Measurements from ENCODE around the gene BCAS3. TPM values are rescaled to one million over a fixed set of nuclear protein-coding genes. Genes with fewer than 3 reads are reported as not detected.
"Not testable (repeated sequence)": the region's sequence is repeated elsewhere in the genome, so short reads cannot be mapped to it uniquely, and the experiment has no call there.

BCAS3 gene
- total and polyA plus RNA-seq, 5 experiments from 2014 or later = 25.7 to 41.4 (median 32.8) TPM

DNA sequence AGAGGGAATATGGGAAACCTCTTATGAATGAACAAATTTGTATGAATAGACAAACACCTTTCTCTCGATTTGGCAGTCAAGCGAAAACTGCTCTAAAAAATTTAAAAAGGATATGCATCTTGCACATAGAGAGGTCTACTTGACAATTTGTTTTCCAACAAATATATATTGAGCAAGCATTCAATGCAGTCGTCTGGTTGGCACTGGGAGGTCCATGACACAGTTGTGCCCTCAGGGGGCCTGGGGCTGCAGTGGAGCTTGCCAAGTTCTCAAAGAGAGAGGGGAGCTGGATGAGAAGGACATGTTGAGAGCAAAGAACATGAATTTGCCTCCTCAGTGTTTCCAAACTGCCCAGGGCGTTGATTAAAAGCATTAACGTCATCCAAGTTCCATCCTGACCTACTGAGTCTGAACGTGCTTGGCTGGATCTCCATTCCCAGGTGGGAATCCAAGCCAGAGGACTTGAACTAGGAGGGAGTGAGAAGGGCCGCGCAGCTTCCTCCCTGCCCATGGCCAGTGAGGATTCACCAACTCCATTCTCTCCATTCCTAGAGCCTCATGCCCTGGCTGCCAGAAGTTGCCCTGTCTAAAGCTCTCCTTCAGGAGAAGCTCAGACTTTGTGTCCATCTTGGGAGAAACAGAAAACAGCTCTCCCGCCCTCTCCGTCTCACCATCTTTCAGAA, 746.5 kb downstream of the BCAS3 start:
- ATAC-seq (no peak), DNase-seq (no peak)
- Mint-ChIP-seq H3K4me1 (no peaks in the 10 kb centered on the region), H3K9me3 (no peaks in the 10 kb centered on the region), H3K36me3 (no peaks in the 10 kb centered on the region), H3K4me3 (no peak overlapping the region), H3K27me3 (peaks cover 25 to 68% (median 42%) of the 10 kb centered on the region in 5 donors), H3K27ac (no peak overlapping the region)
- POLR2A ChIA-PET = no interaction called here

DNA sequence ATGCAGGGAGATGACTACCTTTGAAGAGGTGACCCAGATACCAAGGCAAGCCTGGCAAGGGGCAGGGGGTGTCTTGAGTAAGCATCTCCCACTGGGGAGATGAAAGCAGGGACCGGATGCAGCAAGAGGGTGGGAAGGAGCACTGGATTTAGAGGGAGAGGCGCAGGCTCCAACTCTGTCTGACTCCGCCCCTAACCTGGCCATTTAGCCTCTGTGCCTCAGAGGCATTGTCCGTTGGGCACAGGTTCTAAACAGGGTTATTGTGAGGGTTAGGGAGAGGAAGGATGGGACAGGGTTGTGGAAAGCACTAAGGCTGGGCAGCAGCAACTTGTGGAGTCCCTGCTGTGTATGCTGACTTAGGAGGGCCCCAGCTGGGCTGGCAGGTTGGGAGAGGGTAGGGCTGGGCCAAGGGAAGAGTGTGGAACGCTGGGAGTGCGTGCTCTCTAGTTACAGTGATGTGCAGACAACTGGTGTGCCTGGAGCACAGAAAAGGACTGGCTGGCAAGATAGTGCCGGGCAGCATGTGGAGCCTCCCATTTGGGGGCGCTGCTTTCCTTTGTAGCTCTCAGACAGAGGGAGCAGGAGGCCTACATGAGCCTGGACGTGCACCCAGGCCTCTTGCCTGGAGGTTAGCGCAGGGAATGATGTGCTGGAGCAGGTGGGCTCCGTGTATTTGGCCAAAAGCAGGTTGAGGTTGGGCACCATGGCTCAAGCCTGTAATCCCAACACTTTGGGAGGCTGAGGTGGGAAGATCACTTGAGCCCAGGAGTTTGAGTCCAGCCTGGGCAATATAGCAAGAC, 748.2 kb downstream of the BCAS3 start:
- no peaks in the 10 kb centered on the region for H3K36me3 Mint-ChIP-seq
- POLR2A ChIA-PET = no interaction called here
- no peak overlapping the region for H3K4me3 Mint-ChIP-seq
- no peak overlapping the region for H3K27ac Mint-ChIP-seq
- no peaks in the 10 kb centered on the region for H3K9me3 Mint-ChIP-seq
- ATAC-seq (no peak), DNase-seq (no peak)
- no peaks in the 10 kb centered on the region for H3K4me1 Mint-ChIP-seq
- H3K27me3 Mint-ChIP-seq = peaks cover 18 to 51% (median 35%) of the 10 kb centered on the region in 5 donors

GRCh38 chr17:61426482-61427304, 749.0 kb downstream of the BCAS3 start:
- no peaks in the 10 kb centered on the region for H3K4me1 Mint-ChIP-seq
- no peak for ATAC-seq
- H3K27me3 Mint-ChIP-seq = peaks cover 15 to 43% (median 33%) of the 10 kb centered on the region in 5 donors
- DNase-seq = no peak
- H3K9me3 Mint-ChIP-seq = no peaks in the 10 kb centered on the region
- H3K36me3 Mint-ChIP-seq = no peaks in the 10 kb centered on the region
- no peak overlapping the region for H3K4me3 Mint-ChIP-seq
- no peak overlapping the region for H3K27ac Mint-ChIP-seq
- POLR2A ChIA-PET = no interaction called here

- H3K9me3 Mint-ChIP-seq = no peaks in the 10 kb centered on the region
- no peak overlapping the region for H3K27ac Mint-ChIP-seq
- ATAC-seq (no peak), DNase-seq (no peak)
- peaks cover 12 to 34% (median 27%) of the 10 kb centered on the region in 5 donors for H3K27me3 Mint-ChIP-seq
- H3K4me1 Mint-ChIP-seq = no peaks in the 10 kb centered on the region
- POLR2A ChIA-PET = no interaction called here
- H3K4me3 Mint-ChIP-seq = no peak overlapping the region
- H3K36me3 Mint-ChIP-seq = no peaks in the 10 kb centered on the region
Observed at GRCh38 chr17:61427567-61427966, 749.9 kb downstream of the BCAS3 start.

GRCh38 chr17:61429274-61429673, 751.6 kb downstream of the BCAS3 start:
- ATAC-seq = no peak
- POLR2A ChIA-PET = no interaction called here
- no peak for DNase-seq
- Mint-ChIP-seq H3K27me3 (peaks cover 7 to 26% (median 18%) of the 10 kb centered on the region in 5 donors), H3K4me1 (no peaks in the 10 kb centered on the region), H3K27ac (no peak overlapping the region), H3K9me3 (peaks cover 0 to 5% (median 0%) of the 10 kb centered on the region in 9 donors), H3K4me3 (no peak overlapping the region), H3K36me3 (no peaks in the 10 kb centered on the region)

- H3K9me3 Mint-ChIP-seq, H3K36me3 Mint-ChIP-seq, H3K4me1 Mint-ChIP-seq, H3K27ac Mint-ChIP-seq, DNase-seq, ATAC-seq, H3K4me3 Mint-ChIP-seq, POLR2A ChIA-PET: not testable (repeated sequence)
- H3K27me3 Mint-ChIP-seq = peaks cover 4 to 31% (median 15%) of the 10 kb centered on the region in 5 donors
Observed at GRCh38 chr17:61429831-61430230, 752.2 kb downstream of the BCAS3 start.

GRCh38 chr17:61431594-61432311, 754.1 kb downstream of the BCAS3 start:
- DNase-seq = no peak
- no peak overlapping the region for H3K4me3 Mint-ChIP-seq
- H3K9me3 Mint-ChIP-seq = peaks cover 0 to 23% (median 9%) of the 10 kb centered on the region in 9 donors
- H3K27me3 Mint-ChIP-seq = peaks cover 4 to 42% (median 6%) of the 10 kb centered on the region in 5 donors
- no peak overlapping the region for H3K27ac Mint-ChIP-seq
- no peaks in the 10 kb centered on the region for H3K4me1 Mint-ChIP-seq
- POLR2A ChIA-PET = no interaction called here
- no peak for ATAC-seq
- H3K36me3 Mint-ChIP-seq = peaks cover 0 to 10% (median 2%) of the 10 kb centered on the region in 3 donors

DNA sequence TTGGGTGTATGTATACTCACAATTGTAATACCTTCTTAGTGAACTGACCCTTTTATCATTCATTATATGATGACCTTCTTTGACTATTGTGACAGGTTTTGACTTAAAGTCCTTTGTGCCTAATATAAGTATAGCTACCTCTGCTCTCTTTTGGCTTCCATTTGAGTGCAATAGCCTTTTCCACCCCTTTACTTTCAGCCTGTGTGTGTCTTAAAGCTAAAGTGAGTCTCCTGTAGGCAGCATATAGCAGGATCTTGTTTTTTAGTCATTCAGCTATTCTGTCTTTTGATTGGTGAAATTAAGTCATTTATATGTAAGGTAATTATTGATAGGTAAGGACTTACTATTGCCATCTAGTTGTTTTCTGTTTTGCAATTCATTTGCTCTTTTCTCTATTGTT, 758.6 kb downstream of the BCAS3 start:
- Mint-ChIP-seq H3K4me1 (no peaks in the 10 kb centered on the region), H3K36me3 (peaks cover 3 to 38% (median 15%) of the 10 kb centered on the region in 3 donors), H3K9me3 (peaks cover 10 to 61% (median 36%) of the 10 kb centered on the region in 9 donors), H3K4me3 (no peak overlapping the region), H3K27ac (no peak overlapping the region), H3K27me3 (peaks cover 22 to 54% (median 36%) of the 10 kb centered on the region in 5 donors)
- DNase-seq (no peak), ATAC-seq (no peak)
- POLR2A ChIA-PET = no interaction called here

DNA sequence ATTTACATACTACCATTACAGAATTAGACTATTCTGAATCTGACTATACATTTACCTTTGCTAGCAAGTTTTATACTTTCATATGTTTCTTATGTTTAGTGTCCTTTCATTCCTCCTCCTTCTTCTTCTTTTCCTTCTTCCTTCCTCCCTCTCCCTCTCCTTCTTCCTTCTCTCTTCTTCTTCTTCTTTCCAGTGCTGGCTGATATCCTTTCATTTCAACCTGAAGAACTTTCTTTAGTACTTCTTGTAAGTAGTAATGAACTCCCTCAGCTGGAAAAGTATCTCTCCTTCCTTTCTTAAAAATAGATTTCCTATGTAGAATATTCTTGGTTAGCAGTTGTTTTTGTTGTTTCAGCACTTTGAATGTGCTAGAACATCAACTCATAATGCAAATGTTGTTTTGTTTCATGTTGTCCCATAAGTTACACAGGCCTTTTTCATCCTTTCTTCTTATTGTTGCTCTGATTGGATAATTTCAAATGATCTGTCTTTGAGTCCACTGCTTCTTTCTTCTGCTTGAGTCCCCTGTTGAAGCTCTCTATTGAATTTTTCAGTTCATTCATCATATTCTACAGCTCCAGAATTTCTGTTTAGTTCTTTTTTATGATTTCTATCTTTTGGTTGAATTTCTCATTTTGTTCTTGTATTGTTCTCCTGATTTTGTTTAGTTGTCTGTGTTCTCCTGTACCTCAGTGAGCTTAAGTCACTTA, 759.5 kb downstream of the BCAS3 start:
- DNase-seq (no peak), ATAC-seq (no peak)
- Mint-ChIP-seq H3K4me1 (no peaks in the 10 kb centered on the region), H3K4me3 (no peak overlapping the region), H3K9me3 (peaks cover 10 to 61% (median 36%) of the 10 kb centered on the region in 9 donors), H3K27ac (no peak overlapping the region), H3K36me3 (peaks cover 3 to 38% (median 15%) of the 10 kb centered on the region in 3 donors), H3K27me3 (peaks cover 26 to 58% (median 43%) of the 10 kb centered on the region in 5 donors)
- POLR2A ChIA-PET = no interaction called here

- Mint-ChIP-seq H3K27ac (no peak overlapping the region), H3K36me3 (peaks cover 3 to 33% (median 13%) of the 10 kb centered on the region in 3 donors), H3K9me3 (peaks cover 10 to 48% (median 30%) of the 10 kb centered on the region in 9 donors), H3K4me3 (no peak overlapping the region), H3K27me3 (peaks cover 32 to 77% (median 51%) of the 10 kb centered on the region in 5 donors), H3K4me1 (no peaks in the 10 kb centered on the region)
- ATAC-seq = no peak
- POLR2A ChIA-PET = no interaction called here
- no peak for DNase-seq
Observed at GRCh38 chr17:61440697-61441096, 763.0 kb downstream of the BCAS3 start.

DNA sequence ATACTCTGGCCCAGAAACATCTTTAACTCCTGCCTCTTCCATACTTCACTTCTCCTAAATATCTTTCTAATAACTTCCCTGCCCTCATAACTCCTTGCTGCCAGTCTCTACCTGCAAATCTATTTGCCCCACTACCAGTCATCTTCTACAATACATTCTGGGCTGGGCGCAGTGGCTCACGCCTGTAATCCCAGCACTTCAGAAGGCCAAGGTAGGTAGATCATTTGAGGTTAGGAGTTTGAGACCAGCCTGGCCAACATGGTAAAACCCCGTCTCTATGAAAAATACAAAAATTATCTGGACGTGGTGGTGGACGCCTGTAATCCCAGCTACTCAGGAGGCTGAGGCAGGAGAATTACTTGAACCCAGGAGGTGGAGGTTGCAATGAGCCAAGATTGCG, 763.9 kb downstream of the BCAS3 start:
- ATAC-seq, H3K27ac Mint-ChIP-seq, H3K4me3 Mint-ChIP-seq, H3K4me1 Mint-ChIP-seq, POLR2A ChIA-PET, DNase-seq: not testable (repeated sequence)
- Mint-ChIP-seq H3K9me3 (peaks cover 8 to 40% (median 23%) of the 10 kb centered on the region in 9 donors), H3K27me3 (peaks cover 30 to 81% (median 52%) of the 10 kb centered on the region in 5 donors), H3K36me3 (peaks cover 3 to 27% (median 13%) of the 10 kb centered on the region in 3 donors)

Measured in naive thymus-derived CD8-positive, alpha-beta T cell (primary cell).